ENCODE measurements around the gene MRGPRG.

MRGPRG gene

GRCh38 chr11:3206922-3207204, 11.8 kb downstream of the MRGPRG start:
- no peak for DNase-seq

GRCh38 chr11:3206156-3206921, 12.3 kb downstream of the MRGPRG start:
- no peak for DNase-seq

- DNase-seq: no peak
Measured at GRCh38 chr11:3205261-3206155, 13.1 kb downstream of the MRGPRG start.

GRCh38 chr11:3204141-3205015, 14.2 kb downstream of the MRGPRG start:
- no peak for DNase-seq

- no peak for DNase-seq
Measured at GRCh38 chr11:3203221-3204043, 15.2 kb downstream of the MRGPRG start.

- no peak for DNase-seq
Measured at GRCh38 chr11:3202759-3203158, 15.9 kb downstream of the MRGPRG start.

- no peak for DNase-seq
Measured at GRCh38 chr11:3202305-3202704, 16.3 kb downstream of the MRGPRG start.

- DNase-seq: no peak
Measured at GRCh38 chr11:3201677-3202181, 16.9 kb downstream of the MRGPRG start.

- DNase-seq: no peak
Measured at GRCh38 chr11:3201112-3201581, 17.5 kb downstream of the MRGPRG start.

- no peak for DNase-seq
Measured at GRCh38 chr11:3200388-3201111, 18.1 kb downstream of the MRGPRG start.

- DNase-seq: no peak
Measured at GRCh38 chr11:3199537-3200295, 18.9 kb downstream of the MRGPRG start.

GRCh38 chr11:3198815-3199214, 19.8 kb downstream of the MRGPRG start:
- no peak for DNase-seq

GRCh38 chr11:3197878-3198528, 20.6 kb downstream of the MRGPRG start:
- no peak for DNase-seq

- DNase-seq: no peak
Measured at GRCh38 chr11:3197044-3197695, 21.4 kb downstream of the MRGPRG start.

GRCh38 chr11:3196161-3197043, 22.2 kb downstream of the MRGPRG start:
- no peak for DNase-seq

GRCh38 chr11:3195251-3196160, 23.1 kb downstream of the MRGPRG start:
- no peak for DNase-seq
